Measurements from ENCODE around the gene NAV3. TPM values are rescaled to one million over a fixed set of nuclear protein-coding genes. Genes with fewer than 3 reads are reported as not detected.
A peak's percentile ranks its signal among the peaks of the same experiment; 100 is the strongest.

Gene NAV3
- total RNA-seq, 1 experiment from 2014 or later: 56.0 TPM

DNA sequence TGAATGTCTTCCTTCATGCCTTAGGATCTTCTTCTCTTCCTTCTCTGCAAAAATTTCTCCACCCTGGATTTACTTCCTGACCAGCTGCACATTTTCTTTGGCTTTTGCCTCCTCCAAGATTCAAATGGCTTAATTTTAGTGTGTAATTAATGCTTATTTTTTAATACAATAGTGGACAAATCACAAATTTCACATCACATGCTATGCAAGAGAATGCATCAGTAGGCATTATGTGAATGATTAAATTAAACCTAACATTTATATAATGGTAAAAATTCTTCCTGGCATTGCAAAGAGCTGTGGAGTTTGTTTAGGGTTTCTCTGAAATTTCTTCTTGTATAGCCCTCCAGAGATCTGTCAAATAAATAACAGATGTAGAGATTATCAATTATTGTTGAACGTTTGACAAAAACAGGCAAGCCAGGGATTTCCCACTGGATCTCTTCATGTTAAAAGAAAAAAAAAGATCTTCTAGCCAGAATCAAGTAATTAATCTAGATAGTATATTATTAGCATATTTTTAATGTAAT lies 84.4 kb downstream of the NAV3 start:
- DNase-seq (ENCODE audit: low read depth): no peak
- in situ Hi-C loops (cut with HindIII; ENCODE audit: low pct_unique_long_range_greater_than_20kb, low sequenced_read_pairs): no loop called here

DNA sequence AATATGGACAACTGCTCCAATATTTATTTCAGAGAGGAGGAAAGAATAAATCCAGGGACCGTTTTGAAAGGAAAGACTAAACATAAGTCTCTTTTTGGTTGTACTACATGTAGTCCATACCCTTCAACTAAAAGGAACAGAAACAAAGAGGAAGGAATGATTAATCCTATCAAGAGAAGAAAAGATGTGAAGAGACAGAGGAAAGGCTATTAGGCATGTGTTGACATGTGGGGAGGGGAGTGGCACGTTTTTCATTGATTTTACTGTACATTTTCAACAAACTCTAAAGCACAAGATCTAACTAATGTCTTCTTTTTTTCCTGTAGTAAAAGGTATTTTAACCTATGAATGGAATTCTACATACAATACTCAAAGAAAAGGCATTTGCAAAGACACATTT lies 85.6 kb downstream of the NAV3 start:
- in situ Hi-C loops (cut with HindIII; ENCODE audit: low pct_unique_long_range_greater_than_20kb, low sequenced_read_pairs): no loop called here
- no peak for DNase-seq (ENCODE audit: low read depth)

DNA sequence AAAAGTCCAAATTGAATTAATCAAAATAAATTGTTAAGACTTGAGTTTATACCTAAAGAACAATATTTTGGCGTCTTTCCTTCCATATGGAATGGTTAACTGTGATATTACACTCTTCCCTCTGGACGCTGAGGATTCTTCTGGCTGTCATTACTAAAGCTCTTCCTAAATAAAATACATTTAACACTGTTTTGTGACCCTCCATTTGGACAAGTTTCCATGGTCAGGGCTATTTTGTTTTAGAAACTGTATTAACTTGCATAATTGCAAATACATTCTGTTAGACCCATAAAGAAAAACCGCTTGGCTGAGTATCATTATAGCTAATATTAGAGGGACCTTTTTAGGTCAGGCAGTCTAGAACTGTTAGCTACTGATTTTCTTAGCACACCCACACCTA lies 87.4 kb downstream of the NAV3 start:
- no peak for DNase-seq (ENCODE audit: low read depth)
- in situ Hi-C loops (cut with HindIII; ENCODE audit: low pct_unique_long_range_greater_than_20kb, low sequenced_read_pairs): no loop called here

DNA sequence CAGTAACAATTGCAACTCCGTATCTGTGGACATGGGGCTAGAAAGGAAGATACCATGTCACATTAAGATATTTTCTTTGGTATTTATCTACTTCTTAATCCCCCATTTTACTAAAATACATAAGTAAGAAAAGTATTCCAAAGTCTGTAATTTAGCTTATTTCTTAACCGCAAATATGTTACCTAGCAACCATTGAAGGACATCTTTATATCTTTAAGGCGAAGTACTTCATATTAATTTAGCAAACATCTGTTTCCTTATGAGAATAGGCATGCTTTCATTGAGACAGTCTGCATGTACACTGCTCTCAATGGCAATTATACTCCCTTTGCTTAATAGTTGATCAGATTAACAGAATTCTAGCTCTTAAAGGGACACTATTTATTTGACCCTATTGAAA lies 88.8 kb downstream of the NAV3 start:
- DNase-seq (ENCODE audit: low read depth): no peak
- in situ Hi-C loops (cut with HindIII; ENCODE audit: low pct_unique_long_range_greater_than_20kb, low sequenced_read_pairs): no loop called here

DNA sequence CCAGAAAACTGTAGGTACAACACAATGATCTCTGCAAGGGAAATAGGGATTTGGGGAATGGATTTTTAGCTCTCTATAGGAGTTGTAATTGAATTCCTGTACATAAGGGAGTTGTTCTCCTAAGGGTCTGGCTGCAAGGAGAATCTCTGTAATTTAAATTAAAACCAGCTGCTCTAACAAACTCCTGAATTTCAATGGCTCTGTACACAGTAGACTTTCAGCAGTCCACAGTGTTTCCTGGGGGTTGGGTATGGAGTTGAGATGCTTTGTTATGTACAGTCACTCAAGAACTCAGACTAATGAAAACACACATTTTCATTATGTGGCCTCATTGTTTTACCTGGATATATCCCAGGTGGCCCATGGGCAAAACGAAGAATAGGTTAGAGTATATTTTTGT lies 93.2 kb downstream of the NAV3 start:
- no peak for DNase-seq (ENCODE audit: low read depth)
- in situ Hi-C loops (cut with HindIII; ENCODE audit: low pct_unique_long_range_greater_than_20kb, low sequenced_read_pairs): no loop called here

DNA sequence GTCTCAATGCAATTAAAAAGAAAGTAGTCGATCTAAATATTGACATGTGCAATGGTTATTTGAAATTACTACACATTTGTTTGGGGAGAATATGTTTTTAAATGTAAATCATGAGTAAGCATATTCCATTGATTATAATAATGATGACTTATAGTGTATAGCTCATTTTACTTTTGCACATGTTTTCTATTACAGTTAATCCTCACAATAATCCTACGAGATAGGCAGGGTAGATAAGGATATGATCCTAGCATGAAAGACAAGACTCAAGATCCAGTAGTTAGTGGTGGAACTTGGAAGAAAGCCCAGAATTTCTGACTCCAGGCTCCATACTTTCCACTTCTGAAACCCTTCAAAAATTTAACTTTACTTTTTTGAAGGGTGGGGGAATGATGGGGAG lies 94.0 kb downstream of the NAV3 start:
- no peak for DNase-seq (ENCODE audit: low read depth)

DNA sequence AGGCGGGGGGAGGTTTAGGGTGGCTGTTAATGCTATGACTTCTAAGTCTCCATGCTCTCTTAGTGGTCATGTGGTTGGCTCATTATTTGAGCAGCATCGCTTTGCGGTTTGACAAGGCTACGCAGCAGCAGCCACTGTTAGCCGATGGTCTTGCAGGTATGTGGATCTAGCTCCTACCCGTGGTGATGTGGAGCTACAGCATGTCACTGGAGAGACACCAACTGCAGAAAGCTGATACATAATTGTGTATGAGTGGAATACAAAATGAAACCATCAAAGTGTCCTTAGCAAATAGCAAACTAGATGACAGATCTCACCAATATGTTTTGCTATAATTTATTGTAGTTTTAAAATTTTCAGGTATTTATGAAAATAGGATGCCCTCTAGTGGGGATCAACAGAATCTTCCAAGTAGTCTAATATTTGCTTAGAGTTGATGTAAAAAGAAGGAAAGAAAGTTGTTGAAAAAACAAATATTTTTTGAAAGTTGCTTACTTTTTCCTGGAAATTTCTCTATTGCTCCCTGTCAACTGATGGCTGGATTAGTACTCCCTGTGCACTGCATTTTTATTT lies 94.9 kb downstream of the NAV3 start:
- in situ Hi-C loops (cut with HindIII; ENCODE audit: low pct_unique_long_range_greater_than_20kb, low sequenced_read_pairs): no loop called here
- peak; percentile 87 for DNase-seq (ENCODE audit: low read depth)

More for the DNA sequence above, 94.0 kb downstream of the NAV3 start:
- in situ Hi-C loops (cut with HindIII; ENCODE audit: low pct_unique_long_range_greater_than_20kb, low sequenced_read_pairs): no loop called here

DNA sequence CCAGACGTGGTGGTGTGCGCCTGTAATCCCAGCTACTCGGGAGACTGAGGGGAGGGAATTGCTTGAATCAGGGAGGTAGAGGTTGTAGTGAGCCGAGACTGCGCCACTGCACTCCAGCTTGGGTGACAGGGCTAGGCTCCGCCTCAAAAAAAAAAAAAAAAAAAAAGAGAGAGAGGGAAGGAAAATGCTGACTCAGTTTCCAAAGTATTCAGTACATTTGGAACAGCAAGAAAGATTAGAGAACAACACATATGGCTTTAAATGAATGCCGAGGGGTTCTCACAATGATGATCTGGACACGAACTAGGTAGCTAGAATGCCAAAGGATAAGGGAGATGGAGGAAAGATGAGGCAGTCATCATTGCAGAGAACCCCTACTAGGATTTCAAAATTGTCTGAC lies 97.4 kb downstream of the NAV3 start:
- in situ Hi-C loops (cut with HindIII; ENCODE audit: low pct_unique_long_range_greater_than_20kb, low sequenced_read_pairs): no loop called here
- no peak for DNase-seq (ENCODE audit: low read depth)

DNA sequence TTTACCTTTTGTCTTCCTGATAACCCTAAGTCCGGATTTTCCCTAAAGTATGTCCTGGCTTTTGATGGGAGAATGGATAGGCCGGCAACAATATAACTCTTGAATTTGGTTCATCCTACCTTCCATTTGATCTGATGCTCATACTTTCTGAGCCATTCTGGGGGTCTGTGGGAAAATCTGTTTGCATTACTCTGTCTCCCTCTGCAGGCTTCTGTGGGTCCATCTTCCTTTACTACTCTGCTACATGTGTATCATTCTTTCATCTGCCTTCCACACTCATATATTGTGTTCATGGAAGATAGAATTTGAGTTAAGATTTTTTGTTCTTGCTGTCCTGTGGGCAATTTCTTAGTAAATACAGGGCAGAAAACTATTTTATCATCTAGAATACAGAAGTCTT lies 101.5 kb downstream of the NAV3 start:
- in situ Hi-C loops (cut with HindIII; ENCODE audit: low pct_unique_long_range_greater_than_20kb, low sequenced_read_pairs): no loop called here
- no peak for DNase-seq (ENCODE audit: low read depth)

DNA sequence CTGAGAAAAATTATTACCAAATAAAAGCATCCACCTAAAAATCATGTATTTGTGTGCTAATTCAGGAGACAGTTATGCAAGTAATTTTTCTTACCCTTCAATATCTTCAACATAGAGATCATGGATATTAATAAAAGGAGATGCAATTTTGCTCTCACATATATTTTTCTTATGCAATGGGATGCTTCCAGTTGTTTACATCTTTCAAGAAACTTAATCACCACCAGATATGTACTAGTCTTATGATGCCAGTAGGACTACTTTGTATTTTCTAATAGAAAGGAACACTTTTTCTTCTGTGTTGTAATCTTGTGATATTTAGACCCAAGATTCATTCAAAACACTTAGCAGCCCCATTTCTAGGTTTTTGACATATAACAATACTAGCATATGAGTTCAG lies 107.6 kb downstream of the NAV3 start:
- in situ Hi-C loops (cut with HindIII; ENCODE audit: low pct_unique_long_range_greater_than_20kb, low sequenced_read_pairs): no loop called here
- DNase-seq (ENCODE audit: low read depth): no peak

DNA sequence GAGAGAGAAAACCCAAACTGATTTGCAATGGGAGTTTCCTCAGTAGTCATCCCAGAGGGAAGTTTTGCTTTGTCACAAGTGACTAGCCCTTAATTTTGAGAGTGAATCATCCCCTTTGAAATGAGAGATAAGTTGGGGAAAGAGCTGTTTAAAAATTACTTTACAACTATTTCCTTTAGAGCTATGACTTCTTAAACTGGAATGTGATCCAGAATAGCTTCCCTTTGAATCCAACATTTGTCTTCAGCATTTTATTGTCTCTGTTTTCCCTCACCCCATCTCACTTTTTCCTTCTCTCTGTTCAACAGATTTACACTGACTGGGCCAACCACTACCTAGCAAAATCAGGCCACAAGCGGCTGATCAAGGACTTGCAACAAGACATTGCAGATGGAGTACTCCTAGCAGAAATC lies 109.3 kb downstream of the NAV3 start:
- in situ Hi-C loops (cut with HindIII; ENCODE audit: low pct_unique_long_range_greater_than_20kb, low sequenced_read_pairs): no loop called here
- DNase-seq (ENCODE audit: low read depth): peak; percentile 96

DNA sequence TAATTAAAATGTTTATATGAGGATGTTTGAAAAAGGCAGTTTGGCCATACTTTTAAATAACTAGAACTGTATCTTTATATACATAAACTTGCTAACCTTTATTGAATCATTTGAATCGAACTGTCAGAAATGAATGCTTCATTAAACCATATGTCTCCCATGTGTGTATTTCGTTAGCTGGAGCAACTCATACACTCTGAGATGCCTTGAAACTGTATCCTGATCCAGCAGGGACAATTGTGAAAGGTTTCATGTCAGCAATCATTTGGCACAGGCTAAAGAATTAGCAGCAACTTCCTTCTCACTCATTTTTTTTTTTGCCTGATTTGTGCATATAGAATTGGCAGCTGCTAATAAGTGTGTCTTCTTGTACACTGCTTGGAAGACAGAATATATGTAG lies 109.9 kb downstream of the NAV3 start:
- in situ Hi-C loops (cut with HindIII; ENCODE audit: low pct_unique_long_range_greater_than_20kb, low sequenced_read_pairs): no loop called here
- DNase-seq (ENCODE audit: low read depth): no peak

DNA sequence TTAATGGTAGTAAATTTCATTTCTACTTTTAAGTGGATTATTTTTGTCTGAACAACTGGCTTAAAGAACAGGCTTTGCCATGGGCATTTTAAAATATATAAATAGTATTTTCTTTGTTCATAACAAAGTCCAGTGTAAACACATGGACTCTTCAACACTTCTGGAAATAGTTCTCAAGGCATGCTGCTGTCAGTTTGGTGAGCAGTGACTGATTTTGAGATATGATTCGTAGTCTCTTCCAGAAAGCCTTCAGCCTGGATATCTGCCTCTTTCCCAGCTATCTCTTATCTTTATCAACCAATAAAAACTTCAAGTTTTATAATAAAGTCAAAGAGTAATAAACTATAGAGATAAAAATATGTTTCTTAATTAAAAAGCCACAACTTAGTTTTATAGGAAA lies 110.7 kb downstream of the NAV3 start:
- in situ Hi-C loops (cut with HindIII; ENCODE audit: low pct_unique_long_range_greater_than_20kb, low sequenced_read_pairs): no loop called here
- peak; percentile 13 for DNase-seq (ENCODE audit: low read depth)

DNA sequence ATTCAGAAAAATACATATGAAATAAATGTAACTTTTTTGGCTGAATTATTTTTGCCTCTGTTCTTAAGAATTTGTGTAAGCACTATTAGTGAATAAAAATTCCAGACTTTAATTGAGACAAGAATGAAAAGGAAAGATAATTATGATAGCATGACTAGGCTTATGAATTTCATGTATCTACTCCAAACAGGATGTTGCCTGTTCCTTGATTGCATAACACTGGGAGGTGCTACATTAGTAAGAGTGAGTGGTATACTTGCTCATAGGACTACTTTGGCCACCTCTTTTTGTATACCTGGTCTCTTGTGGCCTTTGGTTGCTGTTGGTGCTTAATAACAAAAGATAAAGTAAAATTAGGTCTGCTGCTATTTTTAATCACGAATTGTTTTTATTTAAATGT lies 112.8 kb downstream of the NAV3 start:
- DNase-seq (ENCODE audit: low read depth): peak; percentile 36

DNA sequence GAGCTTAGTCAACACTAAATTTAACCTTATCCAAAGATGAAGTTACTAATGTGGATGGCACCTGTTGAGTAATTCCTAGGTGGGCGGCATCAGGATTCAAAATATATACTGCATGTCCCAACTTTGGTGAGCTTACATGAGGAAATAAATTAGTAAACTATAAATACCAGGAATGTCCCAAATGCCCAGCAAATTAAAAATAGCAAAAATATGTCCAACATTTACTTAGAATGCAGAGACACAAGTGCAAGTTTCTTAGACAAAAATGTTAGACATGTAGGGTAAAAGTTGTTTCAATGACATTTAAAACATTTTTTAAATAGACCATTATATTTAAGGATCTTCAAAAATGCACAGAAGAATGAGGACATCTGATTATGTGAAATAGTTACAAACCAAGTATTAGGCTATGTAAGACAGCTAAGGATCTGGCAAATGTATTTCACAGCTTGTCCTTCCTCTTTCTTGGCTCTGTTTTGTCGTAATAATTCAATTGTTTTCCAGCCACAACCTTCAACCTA lies 115.9 kb downstream of the NAV3 start:
- in situ Hi-C loops (cut with HindIII; ENCODE audit: low pct_unique_long_range_greater_than_20kb, low sequenced_read_pairs): no loop called here

More for the DNA sequence above, 112.8 kb downstream of the NAV3 start:
- in situ Hi-C loops (cut with HindIII; ENCODE audit: low pct_unique_long_range_greater_than_20kb, low sequenced_read_pairs): no loop called here

DNA sequence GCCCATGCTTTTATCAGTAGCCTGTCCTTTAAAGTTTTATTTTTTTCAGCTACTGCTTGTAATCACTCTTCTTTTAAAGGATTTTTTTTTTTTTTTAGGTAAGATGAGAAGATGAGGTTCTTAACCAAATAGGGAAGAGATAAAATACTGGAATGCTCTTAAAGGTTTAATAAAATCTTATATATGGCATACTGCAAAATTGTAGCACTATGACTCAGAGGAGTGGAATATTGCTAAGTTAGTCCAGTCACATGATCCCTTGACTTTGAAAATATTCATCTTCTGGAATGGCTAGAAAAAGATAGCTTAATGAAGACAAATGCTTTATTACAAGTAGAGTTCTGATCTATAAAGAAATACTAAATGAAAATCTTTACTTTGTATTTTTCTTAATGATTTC lies 116.6 kb downstream of the NAV3 start:
- in situ Hi-C loops (cut with HindIII; ENCODE audit: low pct_unique_long_range_greater_than_20kb, low sequenced_read_pairs): no loop called here
- DNase-seq (ENCODE audit: low read depth): peak; percentile 33

More for the DNA sequence above, 115.9 kb downstream of the NAV3 start:
- no peak for DNase-seq (ENCODE audit: low read depth)

DNA sequence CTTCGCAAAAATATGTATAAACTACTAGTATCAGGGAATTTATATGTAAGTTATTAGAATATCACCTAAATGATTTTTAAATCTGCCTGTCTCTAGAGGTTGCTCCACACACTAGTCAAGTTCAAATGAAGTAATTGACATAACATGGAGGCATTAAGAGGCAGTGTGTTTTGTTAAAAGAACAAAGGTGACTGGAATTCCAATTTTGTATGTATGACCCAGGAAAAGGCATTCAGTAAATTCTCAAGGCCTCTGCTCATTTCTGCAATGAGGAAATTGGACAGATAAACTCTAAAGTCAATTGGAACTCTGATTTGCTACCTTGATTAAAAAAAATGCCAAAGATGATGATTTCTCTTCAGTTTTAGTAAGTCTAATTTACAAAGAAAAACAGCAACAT lies 117.1 kb downstream of the NAV3 start:
- in situ Hi-C loops (cut with HindIII; ENCODE audit: low pct_unique_long_range_greater_than_20kb, low sequenced_read_pairs): no loop called here
- DNase-seq (ENCODE audit: low read depth): no peak

DNA sequence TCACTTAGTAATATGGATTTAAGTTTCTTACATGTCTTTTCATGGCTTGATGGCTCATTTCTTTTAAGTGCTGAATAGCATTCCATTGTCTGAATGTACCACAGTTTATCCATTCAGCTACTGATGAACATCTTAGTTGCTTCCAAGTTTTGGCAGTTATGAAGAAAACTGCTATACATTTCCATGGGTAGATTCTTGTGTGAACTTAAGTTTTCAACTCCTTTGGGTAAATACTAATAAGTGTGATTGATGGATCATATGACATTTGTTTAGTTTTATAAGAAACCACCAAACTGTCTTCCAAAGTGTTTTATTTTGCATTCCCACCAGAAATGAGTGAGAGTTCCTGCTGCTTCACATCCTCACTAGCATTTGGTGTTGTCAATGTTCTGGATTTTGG lies 119.2 kb downstream of the NAV3 start:
- in situ Hi-C loops (cut with HindIII; ENCODE audit: low pct_unique_long_range_greater_than_20kb, low sequenced_read_pairs): no loop called here
- DNase-seq (ENCODE audit: low read depth): no peak

DNA sequence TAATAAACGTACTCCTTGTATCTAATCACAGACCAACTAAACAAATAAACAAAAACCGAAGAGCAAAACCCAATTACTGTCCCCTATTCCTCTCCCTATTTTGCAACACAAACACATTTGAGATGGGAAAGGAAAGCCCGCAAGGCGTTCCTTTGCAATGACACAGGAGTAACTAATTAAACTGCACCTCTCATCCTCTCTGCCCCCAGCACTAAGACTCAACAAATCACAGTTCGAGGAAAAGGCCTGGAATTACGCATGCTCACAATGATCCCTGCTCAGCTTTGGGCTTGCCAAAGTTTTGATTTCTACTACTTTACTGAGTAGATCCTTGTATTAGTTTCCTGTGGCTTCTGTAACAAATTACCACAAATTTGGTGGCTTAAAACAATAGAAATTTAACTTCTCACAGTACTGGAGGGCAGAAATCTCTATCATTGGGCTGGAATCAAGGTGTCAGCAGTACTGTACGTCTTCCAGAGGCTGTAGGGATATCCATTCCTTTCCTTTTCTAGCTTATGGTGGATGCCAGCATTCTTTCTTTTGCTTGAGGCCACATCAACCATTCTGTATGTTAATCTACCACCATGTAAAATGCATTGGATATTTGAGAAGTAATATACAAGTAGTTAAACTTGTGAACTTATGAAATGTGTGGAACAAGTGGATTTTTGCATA lies 123.0 kb downstream of the NAV3 start:
- in situ Hi-C loops (cut with HindIII; ENCODE audit: low pct_unique_long_range_greater_than_20kb, low sequenced_read_pairs): no loop called here
- peak; percentile 57 for DNase-seq (ENCODE audit: low read depth)

DNA sequence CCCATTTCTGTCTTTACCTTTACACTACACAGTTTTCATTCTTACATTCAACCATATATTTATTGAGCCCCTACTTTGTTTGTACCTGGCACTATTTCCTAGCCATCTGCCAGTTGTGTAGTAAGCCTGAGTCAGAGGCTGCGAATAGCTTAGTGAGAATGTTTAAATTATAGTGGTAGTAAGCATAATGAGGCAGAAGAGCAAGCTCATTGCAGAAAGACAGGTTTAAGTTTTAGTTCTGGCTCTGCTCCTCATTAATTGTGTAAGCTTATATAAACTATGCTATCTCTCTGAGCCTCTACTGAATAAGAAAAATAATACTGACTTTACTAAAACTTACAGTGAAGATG lies 123.5 kb downstream of the NAV3 start:
- in situ Hi-C loops (cut with HindIII; ENCODE audit: low pct_unique_long_range_greater_than_20kb, low sequenced_read_pairs): no loop called here

More for the DNA sequence above, 123.5 kb downstream of the NAV3 start:
- DNase-seq (ENCODE audit: low read depth): no peak
